Stomach smooth muscle (tissue), 2 donors: Measurements from ENCODE around the gene IPO11.

Source experiments
- H3K27ac ChIP-seq: one replicate; pipeline ENCODE4 v1.7.0; 2013; ENCODE audit warnings: mild to moderate bottlenecking, low read length, inconsistent platforms
- H3K27me3 ChIP-seq, 2 donors: one replicate each; pipeline ENCODE4 v1.7.0; 2013; ENCODE audit warnings: low read length in 2 of 2; ENCODE audit not compliant: insufficient read depth in 2 of 2, control insufficient read depth in 1 of 2
- H3K36me3 ChIP-seq, 2 donors: one replicate each; pipeline ENCODE4 v1.7.0; 2013; ENCODE audit warnings: low read length in 2 of 2; ENCODE audit not compliant: control insufficient read depth in 2 of 2, insufficient read depth in 2 of 2
- H3K4me1 ChIP-seq: one replicate; pipeline ENCODE4 v1.7.0; 2013; ENCODE audit warnings: low read length; ENCODE audit not compliant: control insufficient read depth, insufficient read depth
- H3K4me3 ChIP-seq, 2 donors: one replicate each; pipeline ENCODE4 v1.7.0; 2013; ENCODE audit warnings: low read length in 2 of 2
- H3K9ac ChIP-seq, 2 donors: one replicate each; pipeline ENCODE4 v1.7.0; 2013; ENCODE audit warnings: low read length in 2 of 2, mild to moderate bottlenecking in 1 of 2
- H3K9me3 ChIP-seq, 2 donors: one replicate each; pipeline ENCODE4 v1.7.0; 2013; ENCODE audit warnings: low read length in 2 of 2; ENCODE audit not compliant: control insufficient read depth in 2 of 2
- donor health status: healthy.
- donor health status: Pancreatic carcinoma.

IPO11 gene

DNA sequence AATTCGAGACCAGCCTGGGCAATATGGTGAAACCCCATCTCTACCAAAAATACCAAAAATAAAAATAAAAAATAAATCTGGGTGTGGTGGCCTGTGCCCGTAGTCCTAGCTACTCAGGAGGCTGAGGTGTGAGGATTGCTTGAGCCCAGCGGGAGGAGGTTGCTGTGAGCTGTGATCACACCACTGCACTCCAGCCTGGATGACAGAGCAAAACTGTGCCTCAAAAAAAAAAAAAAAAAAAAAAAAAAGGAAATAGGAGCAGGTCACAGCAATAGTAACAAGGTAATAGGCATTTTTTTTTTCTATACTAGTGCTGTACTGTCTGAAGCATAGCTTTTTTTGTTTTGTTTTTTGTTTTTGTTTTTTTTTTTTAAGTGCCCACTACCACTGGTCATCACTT lies 171.8 kb downstream of the IPO11 start:
- Histone ChIP-seq H3K4me3 (no peak overlapping the region), H3K27ac (no peak overlapping the region), H3K27me3 (no peaks in the 10 kb centered on the region), H3K36me3 (peaks cover 3 to 4% of the 10 kb centered on the region in 2 donors), H3K4me1 (no peaks in the 10 kb centered on the region), H3K9ac (no peak overlapping the region), H3K9me3 (no peaks in the 10 kb centered on the region)

- Histone ChIP-seq H3K36me3 (peaks cover 3 to 4% of the 10 kb centered on the region in 2 donors), H3K27me3 (no peaks in the 10 kb centered on the region), H3K27ac (no peak overlapping the region), H3K9me3 (no peaks in the 10 kb centered on the region), H3K4me3 (no peak overlapping the region), H3K4me1 (no peaks in the 10 kb centered on the region), H3K9ac (no peak overlapping the region)
Measured at GRCh38 chr5:62585306-62585705, 172.7 kb downstream of the IPO11 start.

GRCh38 chr5:62585751-62586150 lies 173.2 kb downstream of the IPO11 start:
- no peaks in the 10 kb centered on the region for H3K4me1 ChIP-seq
- no peak overlapping the region for H3K9ac ChIP-seq
- H3K36me3 ChIP-seq = peaks cover 3 to 4% of the 10 kb centered on the region in 2 donors

DNA sequence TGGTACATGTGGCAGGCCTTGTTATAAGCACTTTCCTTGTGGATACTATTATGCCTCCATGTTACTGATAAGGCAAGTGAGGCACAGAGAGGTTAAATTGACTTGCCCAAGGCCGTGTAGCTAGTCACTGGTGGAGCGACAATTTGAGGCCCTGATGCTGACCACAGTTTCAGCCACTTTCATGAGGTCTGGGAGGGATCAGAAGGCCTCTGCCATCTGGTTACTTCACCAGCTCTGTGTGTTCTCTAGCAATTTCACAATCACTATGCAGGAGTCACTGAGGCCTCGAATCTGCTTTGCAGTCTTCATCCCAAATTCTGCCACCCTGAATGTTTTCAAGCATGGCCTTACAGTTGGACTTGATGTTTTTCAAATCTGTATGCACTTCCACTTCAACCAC lies 175.2 kb downstream of the IPO11 start:
- Histone ChIP-seq H3K27me3 (no peaks in the 10 kb centered on the region), H3K9me3 (no peaks in the 10 kb centered on the region), H3K27ac (no peak overlapping the region), H3K9ac (no peak overlapping the region), H3K4me3 (no peak overlapping the region), H3K36me3 (peaks cover 3 to 6% of the 10 kb centered on the region in 2 donors), H3K4me1 (no peaks in the 10 kb centered on the region)

More at GRCh38 chr5:62585751-62586150, 173.2 kb downstream of the IPO11 start:
- no peak overlapping the region for H3K4me3 ChIP-seq
- H3K9me3 ChIP-seq = no peaks in the 10 kb centered on the region
- H3K27ac ChIP-seq = no peak overlapping the region
- H3K27me3 ChIP-seq = no peaks in the 10 kb centered on the region

GRCh38 chr5:62588668-62589067 lies 176.1 kb downstream of the IPO11 start:
- Histone ChIP-seq H3K4me3 (no peak overlapping the region), H3K9me3 (no peaks in the 10 kb centered on the region), H3K36me3 (peaks cover 5 to 7% of the 10 kb centered on the region in 2 donors), H3K9ac (no peak overlapping the region), H3K27me3 (no peaks in the 10 kb centered on the region), H3K4me1 (no peaks in the 10 kb centered on the region), H3K27ac (no peak overlapping the region)

- H3K27ac ChIP-seq = no peak overlapping the region
- H3K36me3 ChIP-seq = peaks cover 5 to 9% of the 10 kb centered on the region in 2 donors
- no peaks in the 10 kb centered on the region for H3K27me3 ChIP-seq
- no peak overlapping the region for H3K9ac ChIP-seq
- no peaks in the 10 kb centered on the region for H3K9me3 ChIP-seq
- no peak overlapping the region for H3K4me3 ChIP-seq
- no peaks in the 10 kb centered on the region for H3K4me1 ChIP-seq
Measured at GRCh38 chr5:62589504-62589903, 176.9 kb downstream of the IPO11 start.

GRCh38 chr5:62590387-62590786 lies 177.8 kb downstream of the IPO11 start:
- H3K4me1 ChIP-seq = no peaks in the 10 kb centered on the region
- H3K27ac ChIP-seq = no peak overlapping the region
- no peaks in the 10 kb centered on the region for H3K9me3 ChIP-seq
- H3K36me3 ChIP-seq = peaks cover 5 to 9% of the 10 kb centered on the region in 2 donors
- no peaks in the 10 kb centered on the region for H3K27me3 ChIP-seq
- H3K9ac ChIP-seq = no peak overlapping the region
- no peak overlapping the region for H3K4me3 ChIP-seq

GRCh38 chr5:62592558-62592957 lies 180.0 kb downstream of the IPO11 start:
- Histone ChIP-seq H3K36me3 (peaks cover 5 to 9% of the 10 kb centered on the region in 2 donors), H3K27ac (no peak overlapping the region), H3K27me3 (no peaks in the 10 kb centered on the region), H3K4me1 (no peaks in the 10 kb centered on the region), H3K4me3 (no peak overlapping the region), H3K9ac (no peak overlapping the region), H3K9me3 (no peaks in the 10 kb centered on the region)

DNA sequence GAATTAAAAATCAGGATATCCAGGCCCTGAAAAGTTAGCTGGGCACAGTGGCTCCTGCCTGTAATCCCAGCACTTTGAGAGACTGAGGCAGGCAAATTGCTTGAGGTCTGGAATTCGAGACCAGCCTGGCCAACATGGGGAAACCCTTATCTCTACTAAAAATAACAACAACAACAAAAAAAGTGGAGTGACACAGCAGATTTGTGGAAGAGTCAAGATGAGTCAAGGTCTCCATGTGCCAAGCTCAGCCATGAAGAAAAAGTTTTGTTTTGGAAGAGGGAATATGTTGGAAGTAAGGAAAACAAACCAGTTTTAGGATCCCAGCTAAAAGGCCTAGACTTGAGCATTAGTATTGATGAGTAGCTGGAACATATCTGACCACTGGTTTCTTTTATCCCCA lies 180.8 kb downstream of the IPO11 start:
- Histone ChIP-seq H3K27ac (no peak overlapping the region), H3K36me3 (peaks cover 5 to 9% of the 10 kb centered on the region in 2 donors), H3K27me3 (no peaks in the 10 kb centered on the region), H3K4me3 (no peak overlapping the region), H3K9ac (no peak overlapping the region), H3K9me3 (no peaks in the 10 kb centered on the region), H3K4me1 (no peaks in the 10 kb centered on the region)

DNA sequence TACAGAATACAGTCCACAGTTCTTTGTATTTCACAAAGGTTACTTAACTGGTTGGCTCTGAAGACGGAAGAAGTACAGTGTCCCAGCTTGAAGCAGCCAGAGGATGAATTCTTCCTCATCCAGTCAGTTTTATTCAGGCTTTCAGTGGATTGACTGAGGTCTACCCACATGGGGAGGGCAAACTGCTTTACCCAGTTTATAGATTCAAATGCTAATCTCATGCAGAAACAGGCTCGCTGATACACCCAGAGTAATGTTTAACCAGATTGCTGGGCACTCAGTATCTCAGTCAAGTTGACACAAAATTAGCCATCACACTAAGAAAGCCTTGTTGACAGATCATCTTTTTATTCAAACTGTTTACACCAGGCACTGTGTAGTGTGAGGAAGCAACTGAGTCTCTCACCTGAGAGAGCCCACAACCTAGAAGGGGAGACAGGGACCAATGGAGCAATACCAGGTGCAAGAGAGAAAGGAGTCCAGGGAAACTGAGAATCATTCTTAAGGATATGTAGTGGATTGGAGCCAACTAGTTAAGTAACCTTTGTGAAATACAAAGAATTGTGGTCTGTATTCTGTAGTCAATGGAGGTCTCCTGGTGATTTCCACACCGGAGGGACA lies 181.9 kb downstream of the IPO11 start:
- Histone ChIP-seq H3K27ac (no peak overlapping the region), H3K4me3 (no peak overlapping the region), H3K9ac (no peak overlapping the region), H3K9me3 (no peaks in the 10 kb centered on the region), H3K4me1 (no peaks in the 10 kb centered on the region), H3K36me3 (peaks cover 5% of the 10 kb centered on the region in 2 donors), H3K27me3 (no peaks in the 10 kb centered on the region)

- Histone ChIP-seq H3K27me3 (no peaks in the 10 kb centered on the region), H3K4me1 (no peaks in the 10 kb centered on the region), H3K9ac (no peak overlapping the region), H3K9me3 (no peaks in the 10 kb centered on the region), H3K36me3 (peaks cover 5% of the 10 kb centered on the region in 2 donors), H3K27ac (no peak overlapping the region), H3K4me3 (no peak overlapping the region)
Measured at GRCh38 chr5:62596096-62596495, 183.5 kb downstream of the IPO11 start.
